ENCODE measurements around the gene TPT1. TPM values are rescaled to one million over a fixed set of nuclear protein-coding genes. Genes with fewer than 3 reads are reported as not detected.

Gene TPT1
- total RNA-seq, 2 donors from 2014 or later = 2,150 to 2,159 TPM

GRCh38 chr13:45295536-45295935 lies 45.4 kb downstream of the TPT1 start:
- Histone ChIP-seq H3K9me3 (no peaks in the 10 kb centered on the region), H3K4me3 (no peak overlapping the region), H3K27ac (no peak overlapping the region), H3K36me3 (no peaks in the 10 kb centered on the region), H3K4me1 (peaks cover 0 to 5% of the 10 kb centered on the region in 2 donors), H3K27me3 (no peaks in the 10 kb centered on the region)
- TF ChIP-seq CTCF (IDR thresholded peaks at IDR 0.05) = no peak
- no peak for DNase-seq (ENCODE audit: low spot score)

- Histone ChIP-seq H3K9me3 (no peaks in the 10 kb centered on the region), H3K4me3 (no peak overlapping the region), H3K36me3 (no peaks in the 10 kb centered on the region), H3K4me1 (no peaks in the 10 kb centered on the region), H3K27me3 (no peaks in the 10 kb centered on the region), H3K27ac (no peak overlapping the region)
- no peak for DNase-seq (ENCODE audit: low spot score)
- TF ChIP-seq CTCF (IDR thresholded peaks at IDR 0.05) = no peak
These were observed 48.8 kb downstream of the TPT1 start for GRCh38 chr13:45292176-45292575.

GRCh38 chr13:45289936-45290563 lies 50.9 kb downstream of the TPT1 start:
- H3K9me3 ChIP-seq = no peaks in the 10 kb centered on the region
- H3K36me3 ChIP-seq = no peaks in the 10 kb centered on the region
- no peaks in the 10 kb centered on the region for H3K27me3 ChIP-seq
- TF ChIP-seq CTCF (IDR thresholded peaks at IDR 0.05) = no peak
- H3K4me1 ChIP-seq = no peaks in the 10 kb centered on the region
- no peak overlapping the region for H3K4me3 ChIP-seq
- no peak overlapping the region for H3K27ac ChIP-seq
- DNase-seq (ENCODE audit: low spot score) = no peak

Other genes with a start within 250 kb of the TPT1 start
- 10 to 100 TPM in 1 of 2 donors, 1 to 10 TPM in 1; 9.4 to 23.3 TPM for gene GTF2F2, start 220.7 kb downstream of the TPT1 start, total RNA-seq
- gene KCTD4, start 140.1 kb downstream of the TPT1 start, total RNA-seq = under 1 TPM in 1 of 2 donors, not detected in 1; 0.16 TPM
- 10 to 100 TPM; 32.6 to 38.4 TPM for gene SLC25A30, start 77.2 kb upstream of the TPT1 start, total RNA-seq
- gene COG3, start 123.8 kb upstream of the TPT1 start, total RNA-seq = 10 to 100 TPM; 15.7 to 20.3 TPM

Data from right atrium auricular region (tissue), 2 donors.